ENCODE data around the gene GRAMD1B.

- TF ChIP-seq CTCF (IDR thresholded peaks at IDR 0.05) (no peak), POLR2A (IDR thresholded peaks at IDR 0.05) (no peak)
Observed at GRCh38 chr11:123408619-123409455, 21.2 kb upstream of the GRAMD1B start.
